BJ (cell line): ENCODE data around the gene LRRC74B. TPM values are rescaled to one million over a fixed set of nuclear protein-coding genes. Genes with fewer than 3 reads are reported as not detected.
"Not testable (repeated sequence)": the region's sequence is repeated elsewhere in the genome, so short reads cannot be mapped to it uniquely, and the experiment has no call there.

Source experiments
- CTCF ChIA-PET: fragments of 350-600 bp; formaldehyde crosslinking; extraction: SDS; loops from one replicate; lab custom pipeline; 2021; ENCODE audit warnings: antibody characterized with exemption, inconsistent platforms; lab: Yijun Ruan, JAX
- POLR2A ChIA-PET: fragments of 300-600 bp; sonication (Branson Sonifier 250); formaldehyde crosslinking; extraction: SDS; loops from one replicate; lab custom pipeline; 2021; ENCODE audit warnings: antibody characterized with exemption; lab: Charles Lee
- DNase-seq: peaks from one replicate; pipeline ENCODE4 v3.0.0-alpha.2; 2011; ENCODE audit warnings: low read depth
- H3K27me3 ChIP-seq: 2 replicates; pipeline ENCODE4 v1.6.0; 2011; ENCODE audit warnings: low read length; ENCODE audit not compliant: control insufficient read depth, insufficient read depth
- H3K36me3 ChIP-seq: 2 replicates; pipeline ENCODE4 v1.5.1; 2011; ENCODE audit warnings: low read length; ENCODE audit not compliant: control insufficient read depth, insufficient read depth
- H3K4me3 ChIP-seq: 2 replicates; pipeline ENCODE4 v1.5.1; 2011; ENCODE audit warnings: low read depth, mild to moderate bottlenecking, control low read depth, low read length
- polyA plus RNA-seq: library from polyadenylated mRNA; depleted of rRNA; stranded (reverse); fragments of >200 nt; gene quantifications from 2 replicates; pipeline ENCODE4 v1.2.3, GENCODE V29; 2011
- TF ChIP-seq, protein P1 (sequence below): IDR thresholded peaks from 2 replicates; pipeline ENCODE4 v1.5.1; 2011; ENCODE audit warnings: low read depth, mild to moderate bottlenecking, control low read depth, inconsistent platforms, low read length, moderate library complexity; ENCODE audit not compliant: insufficient read depth

Gene LRRC74B
- polyA plus RNA-seq, 1 experiment, result not detected

DNA sequence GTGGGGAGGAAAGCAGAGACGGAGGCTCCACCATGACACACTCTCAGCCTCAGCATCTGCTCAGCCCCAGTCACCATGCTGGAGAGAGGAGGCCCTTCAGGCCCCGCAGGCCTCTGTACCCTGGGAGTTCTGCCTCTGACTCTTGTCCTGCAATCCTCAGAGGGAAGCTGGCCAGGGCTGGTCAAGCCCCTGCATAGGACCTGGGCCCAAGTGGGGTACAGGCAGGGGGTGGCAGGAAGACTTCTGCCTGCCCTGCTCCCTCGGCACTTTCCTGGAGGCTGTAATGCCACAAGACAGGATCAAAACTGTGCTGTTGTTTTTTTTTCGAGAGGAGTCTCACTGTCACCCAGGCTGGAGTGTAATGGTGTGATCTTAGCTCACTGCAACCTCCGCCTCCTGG, 33.7 kb downstream of the LRRC74B start:
- DNase-seq, result no peak
- no peaks in the 10 kb centered on the region for H3K27me3 ChIP-seq
- CTCF ChIA-PET, result no interaction called here
- TF ChIP-seq, protein P1, sequence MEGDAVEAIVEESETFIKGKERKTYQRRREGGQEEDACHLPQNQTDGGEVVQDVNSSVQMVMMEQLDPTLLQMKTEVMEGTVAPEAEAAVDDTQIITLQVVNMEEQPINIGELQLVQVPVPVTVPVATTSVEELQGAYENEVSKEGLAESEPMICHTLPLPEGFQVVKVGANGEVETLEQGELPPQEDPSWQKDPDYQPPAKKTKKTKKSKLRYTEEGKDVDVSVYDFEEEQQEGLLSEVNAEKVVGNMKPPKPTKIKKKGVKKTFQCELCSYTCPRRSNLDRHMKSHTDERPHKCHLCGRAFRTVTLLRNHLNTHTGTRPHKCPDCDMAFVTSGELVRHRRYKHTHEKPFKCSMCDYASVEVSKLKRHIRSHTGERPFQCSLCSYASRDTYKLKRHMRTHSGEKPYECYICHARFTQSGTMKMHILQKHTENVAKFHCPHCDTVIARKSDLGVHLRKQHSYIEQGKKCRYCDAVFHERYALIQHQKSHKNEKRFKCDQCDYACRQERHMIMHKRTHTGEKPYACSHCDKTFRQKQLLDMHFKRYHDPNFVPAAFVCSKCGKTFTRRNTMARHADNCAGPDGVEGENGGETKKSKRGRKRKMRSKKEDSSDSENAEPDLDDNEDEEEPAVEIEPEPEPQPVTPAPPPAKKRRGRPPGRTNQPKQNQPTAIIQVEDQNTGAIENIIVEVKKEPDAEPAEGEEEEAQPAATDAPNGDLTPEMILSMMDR, result no peak
- no peaks in the 10 kb centered on the region for H3K36me3 ChIP-seq
- POLR2A ChIA-PET, result no interaction called here
- H3K4me3 ChIP-seq, result no peak overlapping the region

DNA sequence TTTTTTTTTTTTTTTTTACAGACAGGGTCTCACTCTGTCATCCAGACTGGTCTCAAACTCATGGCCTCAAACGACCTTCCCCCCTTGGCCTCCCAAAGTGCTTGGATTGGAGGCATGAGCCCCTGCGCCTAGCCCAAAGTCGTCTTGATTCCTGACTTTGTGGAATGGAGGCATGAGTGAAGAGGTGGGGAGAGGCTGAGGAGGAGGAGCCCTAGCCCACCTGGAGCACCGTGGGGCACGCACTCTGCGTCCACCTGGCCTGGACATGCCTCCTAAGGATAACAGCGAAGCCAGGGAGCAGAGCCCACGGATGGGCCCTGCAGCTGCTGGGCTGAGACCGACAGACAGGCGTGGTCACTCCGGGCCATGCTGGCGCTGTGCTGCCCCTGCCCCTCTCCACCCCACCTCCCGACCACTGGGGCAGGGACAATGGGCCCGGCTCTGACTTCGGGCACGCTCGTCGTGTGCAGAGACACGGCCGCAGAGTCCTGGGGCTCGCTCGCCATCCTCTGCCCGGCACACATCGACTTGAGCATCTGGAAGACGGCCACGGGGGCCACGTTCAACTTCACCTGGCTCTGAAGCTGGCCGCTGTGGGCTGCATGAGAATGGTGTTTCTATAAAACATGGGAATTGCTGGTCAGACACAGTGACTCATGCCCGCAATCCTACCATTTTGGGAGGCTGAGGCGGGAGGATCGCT, 34.8 kb downstream of the LRRC74B start:
- DNase-seq, result no peak
- Histone ChIP-seq H3K36me3 (no peaks in the 10 kb centered on the region), H3K4me3 (no peak overlapping the region), H3K27me3 (no peaks in the 10 kb centered on the region)
- TF ChIP-seq, protein P1, result no peak
- POLR2A ChIA-PET, result no interaction called here
- CTCF ChIA-PET, result no interaction called here

DNA sequence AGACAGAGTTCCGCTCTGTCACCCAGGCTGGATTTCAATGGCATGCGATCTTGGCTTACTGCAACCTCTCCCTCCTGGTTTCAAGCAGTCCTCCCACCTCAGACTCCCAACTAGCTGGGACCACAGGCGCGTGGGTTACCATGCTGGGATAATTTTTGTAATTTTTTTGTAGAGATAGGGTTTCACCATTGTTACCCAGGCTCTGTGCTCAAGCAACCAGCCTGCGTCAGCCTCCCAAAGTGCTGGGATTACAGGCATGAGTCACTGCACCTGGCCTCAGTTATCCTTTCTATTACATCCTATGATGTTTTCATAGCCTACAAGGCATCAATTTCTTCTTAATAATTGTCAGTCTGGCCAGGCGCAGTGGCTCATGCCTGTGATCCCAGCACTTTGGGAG, 36.5 kb downstream of the LRRC74B start:
- Histone ChIP-seq H3K27me3 (no peaks in the 10 kb centered on the region), H3K36me3 (no peaks in the 10 kb centered on the region), H3K4me3 (no peak overlapping the region)
- ChIA-PET POLR2A (no interaction called here), CTCF (no interaction called here)
- DNase-seq, result no peak
- TF ChIP-seq, protein P1, result no peak

DNA sequence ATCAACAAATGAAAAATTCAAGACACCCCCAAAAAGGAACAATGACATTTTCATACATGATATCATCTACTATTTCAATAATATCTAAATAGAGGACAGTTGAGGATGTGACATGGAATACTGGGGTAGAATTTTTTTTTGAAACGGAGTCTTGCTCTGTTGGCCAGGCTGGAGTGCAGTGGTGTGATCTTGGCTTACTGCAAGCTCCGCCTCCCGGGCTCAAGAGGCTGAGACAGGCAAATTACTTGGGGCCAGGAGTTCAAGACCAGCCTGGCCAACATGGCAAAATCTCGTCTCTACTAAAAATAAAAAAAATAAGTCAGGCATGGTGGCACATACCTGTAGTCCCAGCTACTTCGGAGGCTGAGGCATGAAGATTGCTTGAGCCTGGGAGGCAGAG, 41.4 kb downstream of the LRRC74B start:
- DNase-seq, result no peak
- TF ChIP-seq, protein P1, result no peak
- Histone ChIP-seq H3K36me3 (no peaks in the 10 kb centered on the region), H3K4me3 (no peak overlapping the region), H3K27me3 (no peaks in the 10 kb centered on the region)
- ChIA-PET CTCF (no interaction called here), POLR2A (no interaction called here)

DNA sequence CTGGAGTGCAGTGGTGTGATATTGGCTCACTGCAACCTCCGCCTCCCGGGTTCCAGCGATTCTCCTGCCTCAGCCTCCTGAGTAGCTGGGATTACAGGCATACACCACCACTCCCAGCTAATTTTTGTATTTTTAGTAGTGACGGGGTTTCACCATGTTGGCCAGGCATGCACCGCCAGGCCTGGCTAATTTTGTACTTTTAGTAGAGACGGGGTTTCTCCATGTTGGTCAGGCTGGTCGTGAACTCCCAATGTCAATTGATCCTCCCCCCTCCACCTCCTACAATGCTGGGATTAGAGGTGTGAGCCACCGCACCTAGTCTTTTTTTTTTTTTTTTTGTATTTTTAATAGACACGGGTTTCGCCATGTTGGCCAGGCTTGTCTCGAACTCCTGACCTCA, 42.2 kb downstream of the LRRC74B start:
- POLR2A ChIA-PET, H3K4me3 ChIP-seq, H3K36me3 ChIP-seq, H3K27me3 ChIP-seq, DNase-seq, CTCF ChIA-PET: not testable (repeated sequence)

DNA sequence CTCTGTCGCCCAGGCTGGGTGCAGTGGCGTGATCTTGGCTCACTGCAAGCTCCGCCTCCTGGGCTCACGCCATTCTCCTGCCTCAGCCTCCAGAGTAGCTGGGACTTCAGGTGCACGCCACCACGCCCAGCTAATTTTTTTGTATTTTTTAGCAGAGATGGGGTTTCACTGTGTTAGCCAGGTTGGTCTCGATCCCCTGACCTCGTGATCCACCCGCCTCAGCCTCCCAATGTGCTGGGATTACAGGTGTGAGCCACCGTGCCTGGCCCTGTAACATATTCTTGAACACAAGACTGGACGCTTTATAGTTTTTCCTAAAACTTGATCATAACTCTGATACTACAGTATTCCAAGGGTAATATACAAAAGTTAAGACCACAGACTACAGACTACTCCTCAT, 45.5 kb downstream of the LRRC74B start:
- H3K36me3 ChIP-seq, H3K27me3 ChIP-seq, CTCF ChIA-PET, H3K4me3 ChIP-seq, POLR2A ChIA-PET, DNase-seq: not testable (repeated sequence)
